Thoracic aorta (tissue), 2 donors: ENCODE data around the gene RSL24D1. TPM values are rescaled to one million over a fixed set of nuclear protein-coding genes. Genes with fewer than 3 reads are reported as not detected.

Experiments used
- ATAC-seq: fragments of 150-250 bp; one replicate; pipeline ENCODE4 v1.8.0; 2017; ENCODE audit warnings: low read depth; ENCODE audit not compliant: insufficient number of reproducible peaks, low FRiP score
- DNase-seq: peaks from one replicate; pipeline ENCODE4 v3.0.0-alpha.2; 2020; ENCODE audit warnings: low spot score
- H3K27ac ChIP-seq, 2 donors: fragments of 200-600 bp; sonication (generic); 1 replicate in 1 of 2; 2 replicates in 1 of 2; pipeline ENCODE4 v1.5.1; 2016; ENCODE audit warnings: mild to moderate bottlenecking in 2 of 2, moderate library complexity in 2 of 2
- H3K27me3 ChIP-seq: fragments of 200-600 bp; sonication (generic); replicated peaks from 2 replicates; pipeline ENCODE4 v1.6.0; 2016; ENCODE audit warnings: mild to moderate bottlenecking; ENCODE audit not compliant: insufficient read depth
- H3K36me3 ChIP-seq: fragments of 200-600 bp; sonication (generic); one replicate; pipeline ENCODE4 v1.5.1; 2016
- H3K4me1 ChIP-seq, 2 donors: fragments of 200-600 bp; sonication (generic); 1 replicate in 1 of 2; 2 replicates in 1 of 2; pipeline versions ENCODE4 v1.5.1 to v1.6.0; 2016; ENCODE audit warnings: low read depth in 2 of 2, mild to moderate bottlenecking in 1 of 2; ENCODE audit not compliant: control insufficient read depth in 1 of 2
- H3K4me3 ChIP-seq: fragments of 200-600 bp; sonication (generic); 2 replicates; pipeline ENCODE4 v1.5.1; 2016; ENCODE audit warnings: mild to moderate bottlenecking
- H3K9me3 ChIP-seq: fragments of 200-600 bp; sonication (generic); 2 replicates; pipeline ENCODE4 v1.5.1; 2016
- total RNA-seq, 2 donors: library from RNA; depleted of rRNA; stranded (reverse); fragments of >200 nt; gene quantifications; one replicate each; pipeline versions ENCODE4 v1.1.0 to v1.2.3, GENCODE V29; 2016
- TF ChIP-seq, protein P1 (sequence below): fragments of 200-600 bp; sonication (generic); IDR thresholded peaks from one replicate; pipeline ENCODE4 v1.5.1; 2019; ENCODE audit warnings: antibody characterized with exemption

Gene RSL24D1
- total RNA-seq, 2 donors from 2014 or later: 34.9 to 85.5 TPM

DNA sequence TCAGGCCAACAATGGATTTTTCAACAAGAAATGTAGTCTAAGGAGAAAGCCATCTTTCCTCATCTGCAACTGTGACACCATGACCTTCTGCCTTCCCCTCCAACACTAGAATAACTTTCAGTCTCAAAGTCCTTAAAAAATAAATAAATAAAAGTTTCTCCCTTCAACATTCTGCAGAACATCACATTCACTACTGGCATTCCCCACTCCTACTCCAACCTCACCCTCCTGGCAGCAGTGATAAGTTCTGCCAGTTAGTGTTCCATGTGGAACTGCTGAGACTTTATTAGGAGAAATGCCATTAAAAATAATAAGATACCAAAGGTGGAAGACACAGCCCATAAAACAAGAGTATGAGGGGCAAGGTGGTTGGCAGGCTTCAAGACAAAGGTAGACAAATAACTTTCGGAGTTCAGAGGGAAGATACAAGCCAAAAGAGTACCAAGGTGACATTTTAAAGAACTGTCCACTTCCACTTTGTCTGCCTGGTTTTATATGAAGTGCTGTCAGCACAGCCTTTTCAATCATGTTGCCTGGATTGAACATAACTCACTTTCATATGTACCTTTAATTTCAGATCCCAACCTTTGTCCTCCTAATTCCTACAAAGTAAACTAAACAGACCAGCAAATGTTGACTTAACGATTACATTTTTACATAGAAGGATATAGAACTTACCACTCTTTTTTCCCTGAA, 37.5 kb upstream of the RSL24D1 start:
- H3K27me3 ChIP-seq: no peaks in the 10 kb centered on the region
- DNase-seq: no peak
- TF ChIP-seq, protein P1, sequence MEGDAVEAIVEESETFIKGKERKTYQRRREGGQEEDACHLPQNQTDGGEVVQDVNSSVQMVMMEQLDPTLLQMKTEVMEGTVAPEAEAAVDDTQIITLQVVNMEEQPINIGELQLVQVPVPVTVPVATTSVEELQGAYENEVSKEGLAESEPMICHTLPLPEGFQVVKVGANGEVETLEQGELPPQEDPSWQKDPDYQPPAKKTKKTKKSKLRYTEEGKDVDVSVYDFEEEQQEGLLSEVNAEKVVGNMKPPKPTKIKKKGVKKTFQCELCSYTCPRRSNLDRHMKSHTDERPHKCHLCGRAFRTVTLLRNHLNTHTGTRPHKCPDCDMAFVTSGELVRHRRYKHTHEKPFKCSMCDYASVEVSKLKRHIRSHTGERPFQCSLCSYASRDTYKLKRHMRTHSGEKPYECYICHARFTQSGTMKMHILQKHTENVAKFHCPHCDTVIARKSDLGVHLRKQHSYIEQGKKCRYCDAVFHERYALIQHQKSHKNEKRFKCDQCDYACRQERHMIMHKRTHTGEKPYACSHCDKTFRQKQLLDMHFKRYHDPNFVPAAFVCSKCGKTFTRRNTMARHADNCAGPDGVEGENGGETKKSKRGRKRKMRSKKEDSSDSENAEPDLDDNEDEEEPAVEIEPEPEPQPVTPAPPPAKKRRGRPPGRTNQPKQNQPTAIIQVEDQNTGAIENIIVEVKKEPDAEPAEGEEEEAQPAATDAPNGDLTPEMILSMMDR: no peak
- H3K4me1 ChIP-seq: peaks cover 0 to 7% of the 10 kb centered on the region in 2 donors
- no peak overlapping the region for H3K27ac ChIP-seq
- peaks cover 3% of the 10 kb centered on the region for H3K36me3 ChIP-seq
- no peaks in the 10 kb centered on the region for H3K9me3 ChIP-seq
- no peak for ATAC-seq
- H3K4me3 ChIP-seq: no peak overlapping the region

DNA sequence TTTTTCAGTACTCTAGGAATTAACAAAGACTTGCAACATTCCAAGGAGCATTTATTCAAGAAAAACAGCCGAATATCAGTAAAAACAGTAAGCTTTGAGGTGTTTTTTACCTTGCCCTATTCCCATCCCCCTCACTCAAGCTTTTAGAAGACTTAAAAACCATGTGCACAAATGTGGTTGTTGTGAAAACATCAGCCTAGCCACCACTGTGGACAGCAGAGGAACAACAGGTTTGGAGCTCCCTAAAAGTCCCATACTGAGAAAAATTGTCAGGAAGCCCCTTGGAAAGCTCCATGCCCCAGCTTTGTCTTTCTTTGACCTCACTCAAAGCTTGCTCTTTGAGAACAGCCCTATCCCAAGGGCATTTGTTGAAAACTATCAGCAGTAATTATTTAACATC, 34.7 kb upstream of the RSL24D1 start:
- ATAC-seq: no peak
- TF ChIP-seq, protein P1: no peak
- Histone ChIP-seq H3K27ac (no peak overlapping the region), H3K36me3 (peaks cover 8% of the 10 kb centered on the region), H3K9me3 (no peaks in the 10 kb centered on the region), H3K27me3 (no peaks in the 10 kb centered on the region), H3K4me1 (peaks cover 0 to 7% of the 10 kb centered on the region in 2 donors), H3K4me3 (no peak overlapping the region)
- no peak for DNase-seq

DNA sequence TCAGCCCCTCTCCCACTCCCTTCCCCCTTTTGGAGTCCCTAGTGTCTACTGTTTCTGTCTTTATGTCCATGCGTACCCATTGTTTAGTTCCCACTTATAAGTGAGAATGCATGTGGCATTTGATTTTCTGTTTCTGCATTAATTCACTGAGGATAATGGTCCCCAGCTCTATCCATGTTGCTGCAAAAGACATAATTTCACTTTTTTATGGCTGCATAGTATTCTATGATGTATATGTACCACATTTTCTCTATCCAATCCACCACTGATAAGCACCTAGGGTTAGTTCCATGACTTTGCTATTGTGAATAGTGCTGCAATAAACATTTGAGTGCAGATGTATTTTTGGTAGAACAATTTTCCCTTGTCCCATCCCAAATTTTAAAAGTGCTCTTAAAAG, 34.2 kb upstream of the RSL24D1 start:
- no peaks in the 10 kb centered on the region for H3K9me3 ChIP-seq

DNA sequence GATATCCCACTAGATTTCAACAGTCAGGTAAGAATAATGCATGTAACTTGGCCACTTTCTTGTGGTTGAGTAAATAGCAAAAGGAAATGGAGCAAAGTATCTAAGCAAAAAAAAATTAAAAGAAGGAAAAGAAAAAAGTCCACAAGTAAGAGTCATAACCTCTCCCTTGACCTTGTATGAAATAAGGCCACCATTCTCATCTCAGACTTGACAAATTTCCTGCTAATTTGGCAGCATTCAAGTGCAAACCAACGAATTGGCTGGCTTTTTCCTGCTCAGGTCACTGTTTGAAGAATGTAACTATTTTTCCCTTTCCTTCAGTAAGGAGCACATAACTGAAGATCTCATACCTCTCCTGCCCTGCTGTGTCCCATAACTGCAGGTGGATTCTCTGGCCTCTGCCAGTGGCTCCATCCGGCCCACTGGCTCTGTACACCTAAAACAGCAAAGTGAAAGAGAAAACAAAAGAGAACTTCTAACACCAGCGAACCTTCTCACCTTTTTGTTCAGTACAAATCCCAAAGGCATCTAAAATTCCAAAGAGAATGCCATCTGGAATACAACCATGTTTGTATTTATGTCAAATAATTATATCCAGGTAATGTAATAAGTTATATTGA, 33.4 kb upstream of the RSL24D1 start:
- no peak overlapping the region for H3K4me3 ChIP-seq
- H3K27me3 ChIP-seq: no peaks in the 10 kb centered on the region
- no peaks in the 10 kb centered on the region for H3K9me3 ChIP-seq
- ATAC-seq (no peak), DNase-seq (no peak)
- H3K4me1 ChIP-seq: peaks cover 0 to 7% of the 10 kb centered on the region in 2 donors
- TF ChIP-seq, protein P1: no peak
- H3K27ac ChIP-seq: no peak overlapping the region
- H3K36me3 ChIP-seq: peaks cover 10% of the 10 kb centered on the region

More for the DNA sequence above, 34.2 kb upstream of the RSL24D1 start:
- Histone ChIP-seq H3K4me1 (peaks cover 0 to 7% of the 10 kb centered on the region in 2 donors), H3K36me3 (peaks cover 8% of the 10 kb centered on the region), H3K27me3 (no peaks in the 10 kb centered on the region), H3K4me3 (no peak overlapping the region), H3K27ac (no peak overlapping the region)
- DNase-seq (no peak), ATAC-seq (no peak)
- TF ChIP-seq, protein P1: no peak

DNA sequence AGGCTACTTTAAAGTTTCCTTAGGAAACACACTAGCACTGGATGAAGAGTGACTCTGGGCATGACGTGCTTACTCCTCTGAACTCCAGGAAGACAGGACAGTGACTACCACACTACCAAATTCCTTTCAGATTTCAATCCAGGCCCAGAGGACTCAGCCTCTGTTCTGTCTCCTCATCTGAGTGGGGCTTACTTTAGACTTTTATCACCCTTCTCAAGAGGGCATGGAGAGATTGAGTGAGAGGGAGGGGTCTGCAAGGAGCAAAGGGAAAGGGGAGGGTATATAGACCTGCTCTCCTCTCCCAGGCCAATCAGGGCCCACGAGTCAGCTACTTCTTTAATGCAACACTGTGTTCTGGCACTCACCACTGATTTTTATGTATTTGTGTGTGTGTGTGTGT, 29.4 kb upstream of the RSL24D1 start:
- no peak overlapping the region for H3K27ac ChIP-seq
- DNase-seq (no peak), ATAC-seq (no peak)
- no peak overlapping the region for H3K4me3 ChIP-seq
- peaks cover 12% of the 10 kb centered on the region for H3K36me3 ChIP-seq
- TF ChIP-seq, protein P1: no peak
- peaks cover under 1 to 18% of the 10 kb centered on the region in 2 donors for H3K4me1 ChIP-seq
- no peaks in the 10 kb centered on the region for H3K9me3 ChIP-seq
- H3K27me3 ChIP-seq: no peaks in the 10 kb centered on the region
